Measurements from ENCODE around the gene ADD3.
A peak's percentile ranks its signal among the peaks of the same experiment; 100 is the strongest.
"Not testable (repeated sequence)": the region's sequence is repeated elsewhere in the genome, so short reads cannot be mapped to it uniquely, and the experiment has no call there.

Gene ADD3

GRCh38 chr10:109972372-109973001, 35.3 kb upstream of the ADD3 start:
- H3K4me3 Mint-ChIP-seq: no peak overlapping the region
- H3K27me3 Mint-ChIP-seq: no peaks in the 10 kb centered on the region
- H3K27ac Mint-ChIP-seq: no peak overlapping the region
- H3K4me1 Mint-ChIP-seq: peaks cover 11% of the 10 kb centered on the region
- no peaks in the 10 kb centered on the region for H3K9me3 Mint-ChIP-seq
- H3K36me3 Mint-ChIP-seq: no peaks in the 10 kb centered on the region

GRCh38 chr10:109973326-109973829, 34.4 kb upstream of the ADD3 start:
- Mint-ChIP-seq H3K9me3 (no peaks in the 10 kb centered on the region), H3K36me3 (no peaks in the 10 kb centered on the region), H3K27ac (no peak overlapping the region), H3K4me3 (no peak overlapping the region), H3K27me3 (no peaks in the 10 kb centered on the region), H3K4me1 (peaks cover 18% of the 10 kb centered on the region)

DNA sequence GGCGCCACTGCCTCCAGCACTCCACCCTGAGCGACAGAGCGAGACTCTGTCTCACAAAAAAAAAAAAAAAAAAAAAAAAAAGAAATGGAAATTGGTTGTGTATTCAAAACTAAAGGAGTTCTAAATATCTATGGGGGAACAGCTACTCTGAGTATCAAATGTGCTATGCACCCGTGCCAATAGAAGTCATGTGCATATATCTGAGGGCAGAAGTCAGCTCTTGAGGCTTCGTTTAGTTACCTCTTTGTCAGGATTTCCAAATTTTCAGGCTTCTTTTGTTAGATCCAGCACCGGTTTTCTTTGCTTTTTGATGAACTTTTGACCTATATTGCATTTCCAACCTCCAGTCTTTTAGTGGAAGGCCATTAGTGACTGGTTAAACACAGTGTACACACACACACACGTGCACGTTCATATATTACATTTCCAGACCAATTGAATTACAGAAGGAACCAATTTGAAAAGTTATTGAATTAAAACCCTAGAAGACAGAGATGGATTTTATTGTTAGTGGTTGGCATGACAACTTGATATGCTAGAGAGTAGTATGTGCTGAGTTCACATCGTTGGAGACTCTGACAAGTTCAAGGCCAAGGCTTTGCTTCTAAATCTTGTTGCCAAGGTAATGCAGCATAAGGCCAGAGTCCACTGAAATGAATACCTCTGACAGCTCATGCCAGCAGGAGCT, 33.1 kb upstream of the ADD3 start:
- Mint-ChIP-seq H3K9me3 (no peaks in the 10 kb centered on the region), H3K27ac (no peak overlapping the region), H3K36me3 (no peaks in the 10 kb centered on the region), H3K4me1 (peaks cover 22% of the 10 kb centered on the region), H3K4me3 (no peak overlapping the region), H3K27me3 (no peaks in the 10 kb centered on the region)

DNA sequence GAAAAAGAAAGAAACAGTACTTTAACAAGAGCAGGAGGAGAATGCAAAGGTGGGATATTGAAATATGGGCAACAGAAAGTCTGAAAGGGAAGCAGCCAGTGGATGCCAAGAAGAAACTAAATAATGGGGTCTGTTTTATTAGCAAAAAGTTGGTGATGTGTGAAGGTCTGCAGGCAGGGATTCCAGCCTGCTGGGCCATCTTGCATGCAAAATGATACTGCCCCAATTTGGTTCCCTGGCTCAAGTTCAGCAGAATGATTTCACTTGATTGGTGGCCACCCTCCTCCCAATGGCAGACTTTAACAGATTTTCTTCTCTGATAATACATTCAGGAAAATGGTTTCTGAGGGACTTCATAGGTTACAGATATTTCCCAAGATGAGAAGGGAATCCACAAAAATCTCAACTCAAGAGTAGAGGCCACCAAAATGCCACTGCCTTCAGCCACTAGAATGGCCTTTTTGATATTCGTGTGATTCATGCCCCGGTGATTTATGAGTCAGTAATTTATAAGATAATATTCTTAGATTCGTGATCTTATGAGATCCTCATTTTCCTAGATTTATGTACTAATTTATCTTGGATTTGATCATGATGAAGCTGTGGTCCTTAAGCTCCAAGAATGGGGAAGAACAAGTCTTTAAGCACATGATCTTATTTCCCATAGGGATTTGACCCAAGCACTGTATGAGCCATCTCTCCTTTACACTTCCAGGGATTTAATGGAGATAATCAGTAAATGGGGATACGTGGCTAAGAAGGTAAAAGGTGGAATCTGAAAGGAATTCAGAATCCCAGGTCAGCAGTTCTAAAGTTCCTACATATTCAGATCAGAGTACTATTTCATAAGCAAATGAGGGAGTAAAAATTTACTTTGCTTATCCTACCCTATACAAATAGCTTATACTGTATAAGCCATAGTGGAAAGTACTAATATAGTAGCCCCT, 32.3 kb upstream of the ADD3 start:
- H3K4me3 Mint-ChIP-seq: no peak overlapping the region
- H3K27ac Mint-ChIP-seq: no peak overlapping the region
- no peaks in the 10 kb centered on the region for H3K27me3 Mint-ChIP-seq
- no peaks in the 10 kb centered on the region for H3K9me3 Mint-ChIP-seq
- no peaks in the 10 kb centered on the region for H3K36me3 Mint-ChIP-seq
- peaks cover 29% of the 10 kb centered on the region for H3K4me1 Mint-ChIP-seq

GRCh38 chr10:109976681-109977080, 31.1 kb upstream of the ADD3 start:
- Mint-ChIP-seq H3K27me3 (no peaks in the 10 kb centered on the region), H3K4me1 (peaks cover 30% of the 10 kb centered on the region), H3K9me3 (no peaks in the 10 kb centered on the region), H3K36me3 (no peaks in the 10 kb centered on the region), H3K27ac (no peak overlapping the region), H3K4me3 (no peak overlapping the region)

DNA sequence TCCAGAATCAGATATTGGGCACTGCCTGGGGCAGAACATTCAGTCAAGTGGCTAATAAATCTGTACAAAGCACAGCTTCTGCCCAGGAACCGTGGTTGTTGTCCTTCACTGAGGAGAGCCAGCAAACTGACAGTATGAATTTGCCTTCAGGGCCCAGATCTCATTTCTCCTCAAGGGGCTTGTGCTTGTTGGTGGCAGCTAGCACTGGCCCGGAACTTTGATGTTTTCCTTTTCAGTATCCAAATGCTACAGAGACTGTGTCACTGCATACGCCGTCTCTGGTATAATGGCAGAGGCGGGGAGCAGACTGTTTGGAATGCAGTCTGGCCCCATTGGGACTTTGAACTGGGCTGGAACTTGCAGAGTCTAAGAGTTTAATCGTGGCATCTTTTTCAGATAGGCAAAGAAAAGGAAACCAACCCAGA, 30.4 kb upstream of the ADD3 start:
- Mint-ChIP-seq H3K36me3 (no peaks in the 10 kb centered on the region), H3K4me1 (peaks cover 30% of the 10 kb centered on the region), H3K27me3 (no peaks in the 10 kb centered on the region), H3K27ac (no peak overlapping the region), H3K9me3 (no peaks in the 10 kb centered on the region), H3K4me3 (no peak overlapping the region)

- no peak overlapping the region for H3K27ac Mint-ChIP-seq
- no peak overlapping the region for H3K4me3 Mint-ChIP-seq
- no peaks in the 10 kb centered on the region for H3K27me3 Mint-ChIP-seq
- no peaks in the 10 kb centered on the region for H3K36me3 Mint-ChIP-seq
- no peaks in the 10 kb centered on the region for H3K9me3 Mint-ChIP-seq
- H3K4me1 Mint-ChIP-seq: peaks cover 30% of the 10 kb centered on the region
These were observed 29.3 kb upstream of the ADD3 start for GRCh38 chr10:109978481-109978880.

DNA sequence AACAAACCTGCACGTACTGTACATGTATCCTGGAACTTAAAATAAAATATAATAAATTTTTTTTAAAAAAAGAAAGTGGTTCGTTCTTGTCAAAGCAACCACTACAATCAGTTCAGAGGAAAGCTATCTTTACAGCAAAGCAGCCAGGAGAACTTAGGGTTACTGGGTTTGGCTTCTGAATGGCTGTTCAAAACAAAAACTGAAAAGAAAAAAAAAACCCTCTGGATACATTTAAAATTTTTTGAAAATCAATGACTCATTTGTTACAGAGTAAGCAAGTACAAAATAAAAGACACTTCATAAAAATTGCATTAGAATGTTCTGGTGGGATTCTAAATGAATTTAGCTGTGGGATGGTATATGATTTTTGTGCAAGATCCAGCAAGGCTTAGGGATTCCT, 28.6 kb upstream of the ADD3 start:
- Mint-ChIP-seq H3K36me3 (no peaks in the 10 kb centered on the region), H3K4me1 (peaks cover 30% of the 10 kb centered on the region)

GRCh38 chr10:109981650-109982049, 26.1 kb upstream of the ADD3 start:
- no peaks in the 10 kb centered on the region for H3K27me3 Mint-ChIP-seq
- no peak overlapping the region for H3K4me3 Mint-ChIP-seq
- H3K4me1 Mint-ChIP-seq: peaks cover 28% of the 10 kb centered on the region
- H3K36me3 Mint-ChIP-seq: peaks cover 5% of the 10 kb centered on the region
- no peak overlapping the region for H3K27ac Mint-ChIP-seq
- no peaks in the 10 kb centered on the region for H3K9me3 Mint-ChIP-seq

More for the DNA sequence above, 28.6 kb upstream of the ADD3 start:
- Mint-ChIP-seq H3K27ac (no peak overlapping the region), H3K27me3 (no peaks in the 10 kb centered on the region), H3K4me3 (no peak overlapping the region), H3K9me3 (no peaks in the 10 kb centered on the region)

GRCh38 chr10:109982123-109982522, 25.7 kb upstream of the ADD3 start:
- Mint-ChIP-seq H3K4me3 (no peak overlapping the region), H3K4me1 (peaks cover 26% of the 10 kb centered on the region), H3K27me3 (no peaks in the 10 kb centered on the region)

DNA sequence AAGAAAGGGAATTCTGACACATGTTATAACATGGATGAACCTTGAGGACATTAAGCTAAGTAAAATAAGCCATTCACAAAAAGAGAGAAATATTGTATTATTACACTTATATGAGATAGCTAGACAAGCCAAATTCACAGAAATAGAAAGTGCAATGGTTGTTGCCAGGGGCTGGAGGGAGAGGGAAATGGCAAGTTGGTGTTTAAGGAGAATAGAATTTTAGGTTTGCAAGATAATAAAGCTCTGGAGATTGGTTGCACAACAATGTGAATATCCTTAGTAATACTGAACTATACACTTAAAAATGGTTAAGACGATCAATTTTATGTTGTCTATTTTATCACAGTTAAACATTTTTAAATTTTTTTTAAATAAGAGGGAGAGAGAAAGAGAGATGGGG, 25.0 kb upstream of the ADD3 start:
- peaks cover 5% of the 10 kb centered on the region for H3K36me3 Mint-ChIP-seq
- H3K9me3 Mint-ChIP-seq: no peaks in the 10 kb centered on the region
- no peaks in the 10 kb centered on the region for H3K27me3 Mint-ChIP-seq
- no peak overlapping the region for H3K4me3 Mint-ChIP-seq
- peak overlapping the region; percentile 9 for H3K27ac Mint-ChIP-seq
- peaks cover 25% of the 10 kb centered on the region for H3K4me1 Mint-ChIP-seq

More at GRCh38 chr10:109982123-109982522, 25.7 kb upstream of the ADD3 start:
- H3K9me3 Mint-ChIP-seq: no peaks in the 10 kb centered on the region
- H3K36me3 Mint-ChIP-seq: peaks cover 5% of the 10 kb centered on the region
- H3K27ac Mint-ChIP-seq: no peak overlapping the region

GRCh38 chr10:109984013-109984412, 23.8 kb upstream of the ADD3 start:
- no peaks in the 10 kb centered on the region for H3K27me3 Mint-ChIP-seq
- H3K4me1 Mint-ChIP-seq: peaks cover 13% of the 10 kb centered on the region
- H3K27ac Mint-ChIP-seq: no peak overlapping the region
- H3K4me3 Mint-ChIP-seq: no peak overlapping the region
- no peaks in the 10 kb centered on the region for H3K9me3 Mint-ChIP-seq
- peaks cover 5% of the 10 kb centered on the region for H3K36me3 Mint-ChIP-seq

- not testable (repeated sequence) for H3K27ac Mint-ChIP-seq, H3K4me3 Mint-ChIP-seq, H3K27me3 Mint-ChIP-seq, H3K9me3 Mint-ChIP-seq, H3K36me3 Mint-ChIP-seq, H3K4me1 Mint-ChIP-seq
These were observed 22.0 kb upstream of the ADD3 start for GRCh38 chr10:109985768-109986167.

DNA sequence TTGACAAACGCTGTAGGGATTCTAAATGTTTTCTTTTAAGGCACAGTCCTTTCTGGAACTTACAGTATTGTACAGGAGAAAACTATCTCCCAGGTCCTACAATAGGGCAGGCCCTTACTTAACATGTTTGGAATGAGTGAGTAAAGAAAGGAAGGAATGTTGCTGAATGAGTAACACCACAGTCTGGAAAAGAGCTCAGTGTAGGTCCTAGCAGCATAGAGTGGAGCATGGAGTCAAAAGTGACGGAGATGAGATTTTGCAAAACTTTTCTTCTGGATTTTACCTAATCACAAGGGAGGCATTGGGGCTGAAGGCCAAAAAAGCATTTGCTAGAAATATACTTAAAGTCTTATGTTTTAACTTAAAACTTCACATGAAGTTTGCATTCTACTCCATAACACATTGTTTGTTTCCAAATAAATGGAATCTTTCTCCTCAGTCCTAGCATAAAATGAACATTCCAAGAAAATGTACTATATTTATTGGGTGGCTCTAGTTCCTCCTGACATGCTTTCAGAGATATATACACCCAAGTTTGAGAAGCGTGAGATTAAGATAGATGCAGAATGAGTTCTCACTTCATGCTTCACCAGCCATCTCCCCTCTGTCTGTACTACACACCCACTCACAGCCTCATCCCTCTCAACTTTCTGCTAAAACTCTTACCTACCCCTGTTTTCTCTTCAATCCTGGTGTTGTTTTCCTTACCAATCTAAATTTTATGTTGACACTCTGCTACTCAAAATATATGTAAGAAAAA, 20.2 kb upstream of the ADD3 start:
- Mint-ChIP-seq H3K9me3 (no peaks in the 10 kb centered on the region), H3K36me3 (peaks cover 5% of the 10 kb centered on the region), H3K27me3 (no peaks in the 10 kb centered on the region), H3K4me3 (no peak overlapping the region), H3K27ac (no peak overlapping the region), H3K4me1 (peaks cover 2% of the 10 kb centered on the region)

DNA sequence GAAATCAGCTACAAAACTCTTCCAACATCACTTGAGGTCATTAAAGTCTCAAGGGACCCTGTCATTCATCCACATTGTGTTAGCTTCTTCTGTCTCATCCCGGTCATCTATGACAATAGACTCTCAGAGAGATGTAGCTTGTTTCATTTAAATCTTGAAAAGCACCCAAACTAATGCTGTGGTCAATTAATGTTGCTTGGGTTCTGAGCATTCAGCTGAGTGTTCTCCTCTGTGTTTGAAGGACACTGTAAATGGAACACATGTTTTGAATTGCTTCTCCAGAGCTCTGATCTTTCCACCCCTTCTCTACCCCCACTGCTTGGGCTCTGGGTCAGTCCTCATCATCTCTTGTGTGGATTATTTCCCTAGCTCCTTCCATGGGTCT, 19.6 kb upstream of the ADD3 start:
- H3K4me3 Mint-ChIP-seq: no peak overlapping the region
- no peaks in the 10 kb centered on the region for H3K27me3 Mint-ChIP-seq
- H3K27ac Mint-ChIP-seq: no peak overlapping the region
- no peaks in the 10 kb centered on the region for H3K9me3 Mint-ChIP-seq
- peaks cover 5% of the 10 kb centered on the region for H3K4me1 Mint-ChIP-seq
- peaks cover 5% of the 10 kb centered on the region for H3K36me3 Mint-ChIP-seq

Measured in activated naive CD4-positive, alpha-beta T cell treated with anti-CD3 and anti-CD28 coated beads, Interleukin-2, amount 50 U/mL, for 24 hours (primary cell).